SW 1271 (cell line): Measurements from ENCODE around the gene FBXL7.

Source experiments
- DNase-seq, 2 experiments: peaks; one replicate each; lab custom pipeline; 2025; lab: John Stamatoyannopoulos, UW

FBXL7 gene

DNA sequence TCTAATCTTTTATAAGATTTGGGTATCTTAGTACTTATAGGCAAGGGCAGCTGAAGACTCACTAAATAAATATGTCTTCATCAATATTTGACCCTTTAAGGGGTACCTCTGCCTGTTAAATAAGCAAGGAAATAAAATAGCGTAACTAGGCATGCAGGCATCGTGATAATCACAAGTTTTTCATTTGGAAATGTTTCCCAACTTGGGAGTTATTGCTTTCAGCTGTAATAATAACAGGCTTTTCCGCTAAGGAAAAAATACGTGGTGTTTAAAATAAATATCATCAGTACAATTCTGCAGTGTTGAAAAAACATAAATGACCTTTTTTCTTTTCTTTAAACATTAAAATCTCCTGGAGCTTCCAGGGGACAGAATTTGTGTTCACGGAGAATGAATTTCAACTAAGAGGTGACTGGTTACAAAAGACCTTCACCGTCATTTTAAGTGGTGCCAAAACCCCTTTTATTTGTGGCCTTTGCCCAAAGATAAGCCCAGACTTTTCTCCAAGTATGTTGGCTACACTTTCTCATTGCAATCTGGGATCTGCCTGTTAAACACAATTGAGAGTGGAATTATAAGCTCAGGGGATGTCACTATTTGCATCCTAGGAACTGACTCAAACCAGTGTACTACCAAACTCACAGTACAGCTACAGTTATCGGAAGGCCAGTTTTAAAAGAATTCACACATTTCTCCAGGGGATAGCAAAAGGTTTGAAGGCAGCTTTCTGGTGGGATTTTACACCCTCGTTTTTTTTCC is 218.6 kb downstream of the FBXL7 start:
- no peak for DNase-seq

DNA sequence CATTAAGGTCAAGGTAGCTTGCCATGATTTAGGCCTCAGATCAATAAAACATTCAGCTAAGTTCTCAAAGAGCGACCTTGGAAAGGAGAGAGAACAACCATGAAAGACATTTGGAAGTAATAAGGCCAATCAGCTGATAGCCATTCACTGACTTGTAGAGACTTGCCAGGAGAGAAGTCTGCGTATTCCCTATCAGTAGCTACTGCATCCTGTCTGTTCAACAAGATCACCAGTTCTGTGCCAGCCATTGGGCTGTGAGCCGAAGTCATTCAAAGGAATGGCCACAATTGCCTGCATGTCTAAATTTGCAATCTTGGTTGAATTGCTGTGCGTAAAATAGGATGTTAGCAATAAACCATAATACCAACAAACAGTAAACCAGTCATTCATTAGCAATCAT is 219.8 kb downstream of the FBXL7 start:
- DNase-seq, result no peak

DNA sequence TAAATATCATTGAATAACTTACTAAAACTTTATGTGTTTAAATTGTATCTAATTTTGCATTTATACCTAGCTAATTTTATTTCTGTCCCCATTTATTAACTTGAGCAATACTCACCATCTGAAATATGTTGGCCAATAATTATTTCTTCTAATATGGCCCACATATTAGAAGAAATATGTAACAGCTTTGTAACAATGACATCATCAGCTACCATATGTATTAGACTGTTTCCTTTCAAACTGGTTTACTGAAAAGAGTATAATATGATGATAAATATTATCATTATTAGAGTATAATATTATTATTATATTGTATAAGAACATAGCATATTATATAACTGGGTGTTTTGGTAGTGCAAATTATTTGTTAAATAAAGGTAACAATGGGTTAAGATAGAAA is 220.5 kb downstream of the FBXL7 start:
- no peak for DNase-seq

DNA sequence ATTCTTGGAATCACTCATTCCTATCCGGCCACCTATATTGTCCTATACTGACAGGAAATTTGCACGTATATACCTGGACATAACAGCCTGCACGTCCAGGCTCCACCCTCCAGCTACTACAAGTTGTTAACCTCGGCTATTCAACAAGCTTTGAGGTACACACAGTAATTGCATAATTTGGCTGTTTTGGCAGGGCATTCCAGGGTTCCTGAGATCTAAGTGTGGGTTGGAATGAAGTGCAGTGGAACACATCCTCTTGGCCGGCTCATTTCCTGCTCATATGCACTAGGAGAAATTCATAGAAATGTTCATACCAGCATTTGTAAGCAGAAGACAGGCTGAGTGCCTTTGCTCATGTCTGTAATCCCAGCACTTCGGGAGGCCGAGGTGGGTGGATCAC is 222.3 kb downstream of the FBXL7 start:
- DNase-seq, result no peak

DNA sequence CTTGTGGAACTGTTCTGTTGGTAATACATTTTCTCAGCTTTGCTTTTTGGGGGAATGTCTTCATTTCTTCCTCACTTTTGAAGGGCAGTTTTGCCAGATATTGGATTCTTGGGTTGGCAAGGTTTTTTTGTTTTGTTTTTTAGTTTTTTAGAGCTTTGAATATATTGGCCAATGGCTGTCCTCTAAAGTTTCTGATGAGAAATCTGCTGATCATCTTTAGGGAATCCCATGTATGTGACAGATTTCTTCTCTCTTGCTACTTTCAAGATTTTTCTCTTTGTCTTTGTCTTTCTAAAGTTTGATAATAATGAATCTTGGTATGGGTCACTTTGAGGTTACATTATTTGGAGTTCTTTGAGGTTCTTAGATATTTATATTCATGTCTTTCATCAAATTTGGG is 227.4 kb downstream of the FBXL7 start:
- DNase-seq, result no peak

DNA sequence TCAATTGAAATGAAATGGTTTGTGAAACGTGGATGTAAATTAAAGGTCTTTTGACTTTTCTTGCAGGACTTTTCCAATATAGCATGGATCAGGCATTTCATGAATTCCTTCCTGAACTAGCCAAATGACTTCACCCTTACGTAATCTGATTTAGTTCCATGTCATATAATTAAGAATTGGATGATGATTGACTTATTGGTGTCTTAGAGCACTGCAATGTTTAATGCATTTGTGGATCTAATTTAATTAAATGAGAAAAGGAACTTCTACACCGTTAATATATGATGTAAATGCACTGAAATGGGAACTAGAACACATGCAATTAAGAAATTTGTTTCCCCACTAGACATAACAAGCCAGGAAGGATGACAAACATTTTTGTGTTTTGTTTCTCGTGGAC is 228.8 kb downstream of the FBXL7 start:
- DNase-seq, result no peak

DNA sequence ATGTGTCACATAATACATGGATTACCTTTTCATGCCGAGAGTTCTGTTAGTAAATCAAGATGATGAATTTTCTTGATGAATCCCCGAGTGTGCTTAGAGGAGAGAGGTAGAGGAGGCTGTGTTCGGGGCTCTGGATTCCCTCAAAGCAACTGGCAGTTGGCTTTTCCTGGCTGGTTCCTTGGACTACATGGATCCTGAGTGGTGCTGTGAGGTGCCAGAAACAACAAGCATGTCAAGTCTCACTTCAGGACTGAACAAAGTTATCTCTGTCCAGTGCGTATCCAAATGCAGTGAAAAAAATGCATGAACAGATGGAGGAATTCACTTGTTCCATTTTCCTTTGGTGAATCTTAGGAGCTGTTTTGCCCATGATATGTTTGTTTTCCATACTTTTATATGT is 231.7 kb downstream of the FBXL7 start:
- DNase-seq, result no peak

DNA sequence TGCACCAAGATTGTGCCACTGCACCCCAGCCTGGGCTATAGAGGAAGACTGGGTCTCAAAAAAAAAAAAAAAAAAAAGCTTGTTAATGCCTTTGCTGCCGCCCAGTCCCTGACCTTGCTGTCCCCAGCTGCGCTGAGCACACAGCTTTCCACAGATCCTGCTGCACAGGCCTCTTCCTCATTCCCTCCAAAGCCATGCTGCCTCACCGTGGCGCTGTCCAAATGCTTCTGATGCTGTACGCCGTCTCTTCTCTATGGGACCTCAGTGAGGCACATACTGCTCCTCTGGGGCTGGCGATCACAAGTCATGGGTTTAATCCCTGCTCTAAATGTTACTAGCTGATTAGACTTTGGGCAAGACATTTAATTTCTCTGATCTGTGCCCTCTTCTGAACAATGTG is 234.1 kb downstream of the FBXL7 start:
- no peak for DNase-seq

DNA sequence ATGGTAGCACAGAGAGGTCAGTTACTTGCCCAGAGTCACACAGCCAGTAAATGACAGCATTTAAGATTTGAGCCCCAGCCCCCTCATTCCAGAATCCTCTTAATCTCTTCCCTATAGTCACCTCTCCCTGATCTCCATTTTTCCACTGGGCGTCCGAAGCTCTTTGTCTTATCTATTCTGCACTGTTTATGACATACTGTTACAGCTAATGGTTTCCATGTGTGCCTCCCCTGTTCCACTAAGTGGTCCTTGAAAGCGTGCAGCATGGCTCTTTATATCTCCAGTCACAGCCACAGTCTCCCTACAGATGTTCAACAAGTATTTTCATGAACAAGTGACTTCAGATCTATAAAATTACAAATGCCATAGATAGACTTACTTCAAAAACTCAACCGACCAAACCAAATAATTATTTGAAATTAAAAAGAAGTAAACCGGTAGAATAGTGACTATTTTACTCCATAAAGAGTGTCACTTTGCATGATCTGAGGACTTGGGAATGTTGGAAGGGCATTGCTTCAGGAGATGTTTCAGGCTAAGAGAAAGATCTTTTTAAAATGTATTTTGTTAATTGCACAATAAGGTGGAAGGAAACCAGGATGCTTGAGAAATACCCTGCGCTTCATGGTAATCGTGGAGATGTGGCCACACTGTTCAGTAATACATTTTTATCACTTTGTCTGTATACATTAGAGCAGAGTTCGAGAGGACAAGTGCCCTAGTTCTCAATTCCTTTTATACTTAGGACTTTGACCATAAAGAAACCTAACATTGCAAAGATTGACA is 237.2 kb downstream of the FBXL7 start:
- no peak for DNase-seq

DNA sequence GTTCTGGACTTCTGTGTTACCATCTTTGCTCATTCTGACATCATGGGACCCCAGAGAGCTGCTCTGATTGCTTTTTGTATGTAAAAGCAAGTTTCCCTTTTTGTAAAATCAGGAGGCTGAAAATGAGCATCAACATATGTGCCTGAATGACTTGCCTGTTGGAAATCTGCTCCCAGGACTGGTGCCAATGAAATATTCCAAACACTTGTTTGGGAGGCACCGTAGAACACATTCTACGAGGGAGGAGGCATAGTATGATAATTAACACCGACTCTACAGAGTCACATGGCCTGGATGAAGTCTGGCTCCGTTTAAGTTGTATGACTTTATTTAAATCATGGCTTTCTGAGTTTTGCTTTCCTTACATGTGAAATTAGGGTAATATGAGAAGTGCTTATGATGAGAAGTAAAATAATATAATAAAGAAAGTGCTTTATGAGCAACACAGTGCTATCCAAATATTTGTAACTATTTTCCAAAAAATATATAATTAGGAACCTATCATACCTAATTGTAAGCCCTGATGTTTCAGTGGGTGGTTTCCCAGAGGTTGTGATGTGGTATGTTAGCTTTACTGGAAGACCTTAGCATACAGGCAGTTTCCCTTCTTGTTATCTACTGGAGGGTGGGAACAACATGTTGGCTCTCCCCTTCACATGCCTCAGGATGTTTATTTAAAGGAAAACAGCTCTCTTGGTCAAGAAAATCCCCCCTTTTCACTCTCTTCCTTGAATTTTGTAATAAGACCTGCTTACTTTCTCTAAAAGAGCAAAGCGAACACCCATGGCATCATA is 238.1 kb downstream of the FBXL7 start:
- no peak for DNase-seq

DNA sequence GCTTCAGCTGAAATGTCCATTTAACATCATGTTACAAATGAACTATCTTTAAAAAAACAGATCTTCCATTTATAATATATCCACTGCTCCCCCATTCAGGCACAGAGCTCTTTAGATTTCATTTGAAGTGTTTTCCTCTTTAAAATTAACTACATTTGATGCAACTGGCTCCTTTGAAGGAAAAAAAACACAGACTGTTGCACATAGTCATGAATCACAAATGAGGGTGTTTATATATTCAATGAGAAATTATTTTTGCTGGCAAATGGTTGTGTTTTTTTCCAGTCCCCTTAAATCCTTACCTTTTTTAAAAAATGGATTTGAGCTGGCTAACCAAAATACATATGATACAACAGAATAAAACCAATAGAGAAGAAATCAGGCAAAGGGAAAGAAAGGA is 240.4 kb downstream of the FBXL7 start:
- no peak for DNase-seq

DNA sequence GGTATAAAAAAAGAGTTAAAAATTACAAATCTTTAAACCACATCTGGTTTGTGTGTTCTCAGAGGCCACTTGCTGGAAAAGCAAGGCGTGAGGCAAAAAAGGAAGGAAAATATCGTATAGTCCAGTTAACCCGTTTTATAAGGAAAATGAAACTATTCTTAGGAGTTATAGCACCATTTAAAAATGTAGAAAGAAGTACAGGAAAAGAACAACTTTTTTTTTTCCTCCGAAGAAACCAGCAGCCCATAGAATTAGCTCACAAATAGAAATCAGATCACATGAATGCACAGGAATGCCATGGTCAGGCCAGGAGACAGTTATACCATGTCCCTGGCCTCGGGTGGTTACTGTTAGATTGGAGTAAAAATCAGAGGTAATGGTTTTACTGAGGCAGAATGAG is 241.6 kb downstream of the FBXL7 start:
- no peak for DNase-seq

DNA sequence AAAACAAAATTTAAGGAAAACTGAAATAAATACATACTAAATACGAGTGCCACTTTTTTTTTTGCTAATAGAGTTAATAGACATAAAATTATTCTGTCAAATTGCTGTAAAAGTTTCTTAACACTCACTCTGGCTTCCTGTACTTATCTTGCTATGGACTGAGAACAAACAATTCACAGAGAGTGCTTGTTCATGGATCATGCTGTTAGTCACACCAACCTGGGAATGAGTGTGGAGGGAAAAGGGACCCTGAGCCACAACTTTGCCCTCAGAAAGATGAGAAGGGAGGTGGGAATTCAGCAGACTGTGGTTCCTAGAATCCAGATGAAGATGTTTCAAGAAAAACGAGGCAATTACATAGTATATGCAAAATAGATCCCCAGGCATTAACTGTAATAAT is 246.9 kb downstream of the FBXL7 start:
- no peak for DNase-seq

DNA sequence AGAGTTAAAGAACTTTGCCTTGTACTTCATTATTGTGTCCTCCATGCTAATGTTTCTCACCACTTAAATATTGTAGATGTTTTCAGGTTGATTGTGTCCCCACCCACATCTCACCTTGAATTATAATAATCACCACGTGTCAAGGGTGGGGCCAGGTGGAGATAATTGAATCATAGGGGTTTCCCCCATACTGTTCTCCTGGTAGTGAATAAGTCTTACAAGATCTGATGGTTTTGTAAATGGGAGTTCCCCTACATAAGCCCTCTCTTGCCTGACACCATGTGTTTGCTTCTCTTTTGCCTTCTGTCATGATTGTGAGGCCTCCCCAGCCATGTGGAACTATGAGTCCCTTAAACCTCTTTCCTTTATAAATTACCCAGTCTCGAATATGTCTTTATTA is 248.3 kb downstream of the FBXL7 start:
- no peak for DNase-seq

DNA sequence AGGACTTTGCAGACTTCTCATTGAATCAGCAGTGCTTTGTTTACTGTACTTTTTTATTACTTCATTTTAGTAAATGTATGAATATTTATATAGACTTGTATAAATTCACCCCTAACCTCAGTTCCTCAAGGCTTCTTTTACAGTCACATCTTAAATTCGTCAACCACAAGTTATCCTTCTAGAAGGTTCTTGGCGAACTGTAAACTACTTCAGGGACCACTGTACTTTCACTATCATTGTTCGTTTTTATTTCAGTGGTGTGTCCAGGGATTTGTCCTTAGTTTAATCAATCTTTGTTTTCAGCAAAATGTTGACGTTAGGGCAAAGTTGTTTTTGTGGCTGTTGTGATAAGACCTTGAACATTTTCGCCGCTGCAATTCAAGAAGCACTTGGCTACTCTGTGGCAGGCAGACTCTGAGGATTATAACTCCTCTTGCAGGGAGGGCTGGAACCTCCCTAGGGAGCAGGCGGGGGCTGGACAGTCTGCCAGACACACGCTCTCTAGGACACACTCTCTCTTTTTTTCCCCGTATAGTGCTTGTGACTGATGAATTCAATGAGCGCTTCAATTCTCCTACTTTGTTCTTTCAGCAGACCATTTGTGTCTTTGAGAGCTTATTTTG is 252.8 kb downstream of the FBXL7 start:
- no peak for DNase-seq

DNA sequence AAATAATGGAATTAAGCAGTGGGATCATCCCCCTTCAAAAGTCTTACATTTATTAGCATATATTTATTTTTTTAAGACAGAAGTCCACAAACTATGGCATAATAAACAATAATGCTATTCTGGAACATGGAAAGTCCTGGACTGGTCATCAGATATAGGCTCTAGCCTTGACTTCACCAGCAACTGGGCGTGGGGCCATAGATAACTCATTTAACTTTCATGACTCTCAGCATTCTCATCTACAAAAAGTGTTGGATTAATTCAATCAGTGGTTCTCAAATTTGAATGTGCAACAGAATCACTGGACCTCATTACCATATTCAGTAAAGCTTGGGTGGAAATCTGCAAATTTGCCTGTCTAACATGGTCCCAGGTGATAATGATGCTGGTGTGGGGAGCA is 253.8 kb downstream of the FBXL7 start:
- no peak for DNase-seq

DNA sequence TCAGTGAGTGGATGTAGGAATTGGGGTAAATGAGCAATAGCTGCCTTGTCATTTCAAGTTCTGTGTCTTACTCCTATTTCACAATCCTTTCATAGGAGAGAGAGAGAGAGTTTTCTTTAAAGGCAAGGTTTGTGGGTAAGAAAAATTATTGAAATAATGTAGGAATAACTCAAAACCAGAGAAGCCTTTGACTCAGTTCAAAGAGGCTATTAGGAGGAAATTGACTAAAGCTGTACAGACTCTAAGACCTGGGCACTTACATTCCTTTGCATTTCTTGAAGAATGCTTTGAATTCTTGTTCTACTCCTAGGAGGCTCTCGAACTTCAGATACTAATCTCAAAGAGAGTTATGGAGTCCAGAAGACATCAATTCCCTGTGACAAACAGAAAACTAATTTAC is 257.1 kb downstream of the FBXL7 start:
- DNase-seq, result no peak

DNA sequence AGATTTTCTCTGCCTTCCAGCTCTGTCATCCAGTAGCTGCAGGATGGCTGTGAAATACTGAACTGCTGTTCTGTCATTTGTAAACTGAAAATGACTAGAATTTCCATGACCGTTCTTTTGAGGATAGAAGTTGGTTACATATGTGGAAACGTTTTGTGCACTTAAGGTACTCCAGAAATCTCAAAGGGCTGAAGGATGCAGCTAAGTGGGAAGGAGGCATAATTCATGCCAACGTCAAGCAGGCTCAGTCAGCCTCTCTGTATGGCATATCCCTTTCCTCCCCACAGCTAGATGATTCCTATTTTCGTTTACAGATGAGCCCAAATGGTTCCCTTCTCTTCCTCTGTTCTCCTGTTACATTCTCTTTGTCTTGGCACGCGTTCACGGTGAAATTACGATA is 257.6 kb downstream of the FBXL7 start:
- no peak for DNase-seq

DNA sequence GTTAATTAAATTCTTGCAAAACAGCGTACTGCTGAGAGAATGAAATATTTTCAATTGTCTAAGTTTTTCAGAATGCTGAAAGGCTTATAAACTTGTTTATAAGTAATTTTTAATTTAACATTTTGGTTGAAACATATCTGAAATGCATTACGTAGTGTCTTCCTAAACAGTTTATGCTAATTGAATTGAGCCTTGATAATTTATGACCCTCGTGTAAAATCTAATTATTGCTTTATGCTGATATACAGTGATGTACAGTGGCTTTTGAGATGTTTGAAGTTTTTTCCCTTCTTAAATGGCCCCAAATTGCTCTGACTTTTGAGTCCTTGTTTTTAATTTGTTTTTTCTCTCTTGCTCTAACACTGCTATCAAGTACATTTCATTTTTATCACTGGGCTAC is 262.7 kb downstream of the FBXL7 start:
- DNase-seq, result no peak

DNA sequence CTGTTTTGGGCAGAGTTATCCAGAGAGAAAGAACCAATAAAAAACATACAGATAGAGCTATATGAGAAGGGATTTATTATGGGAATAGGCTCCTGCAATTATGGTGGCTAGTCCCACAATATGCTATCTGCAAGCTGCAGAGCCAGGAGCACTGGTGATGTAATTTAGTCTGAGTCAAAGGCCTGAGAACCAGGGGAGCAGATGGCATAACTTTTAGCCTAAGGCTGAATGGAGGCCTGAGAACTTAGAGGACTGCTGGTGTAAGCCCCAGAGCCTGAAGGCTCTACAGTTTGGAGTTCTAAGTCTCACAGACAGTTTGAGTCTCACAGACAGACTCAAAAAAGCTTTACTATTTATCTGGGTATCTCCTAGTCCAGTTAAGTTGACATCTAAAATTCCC is 263.8 kb downstream of the FBXL7 start:
- no peak for DNase-seq

DNA sequence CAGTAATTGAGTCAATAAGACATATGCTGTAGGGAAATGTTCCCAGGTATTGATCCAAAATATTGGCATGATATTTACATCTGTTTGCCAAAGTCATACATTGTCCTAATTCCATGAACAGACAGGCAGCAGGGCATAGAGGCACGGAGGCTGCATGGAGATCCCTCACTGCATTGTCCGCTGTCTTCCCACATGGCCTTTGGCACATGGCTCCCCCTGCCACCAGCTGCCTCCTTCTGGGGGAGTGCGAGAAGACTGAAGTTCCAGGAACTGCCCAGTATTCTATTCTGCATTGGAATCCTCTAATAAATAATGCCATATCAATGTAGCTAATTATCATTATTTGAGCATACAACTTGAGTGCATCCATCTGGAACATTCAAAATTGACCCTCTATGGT is 269.0 kb downstream of the FBXL7 start:
- no peak for DNase-seq

DNA sequence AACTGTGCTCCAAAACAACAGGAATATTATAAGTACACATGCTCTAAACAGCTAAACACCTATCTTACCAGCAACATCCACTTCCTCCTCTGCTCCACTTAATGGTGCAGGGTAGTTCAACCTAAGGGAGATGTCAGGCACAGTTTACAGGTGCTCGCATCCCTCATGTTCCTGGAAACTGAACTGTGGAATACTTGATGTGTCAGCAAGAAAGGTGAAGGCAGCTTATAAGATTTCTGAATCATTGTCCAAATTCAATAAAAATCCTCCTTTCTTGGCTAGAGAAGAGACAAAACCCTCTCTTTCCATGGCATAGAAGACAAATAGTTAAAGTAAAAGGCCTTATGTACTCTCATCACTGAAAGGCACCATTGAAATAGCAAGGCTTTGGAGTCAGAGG is 272.2 kb downstream of the FBXL7 start:
- DNase-seq, result no peak

DNA sequence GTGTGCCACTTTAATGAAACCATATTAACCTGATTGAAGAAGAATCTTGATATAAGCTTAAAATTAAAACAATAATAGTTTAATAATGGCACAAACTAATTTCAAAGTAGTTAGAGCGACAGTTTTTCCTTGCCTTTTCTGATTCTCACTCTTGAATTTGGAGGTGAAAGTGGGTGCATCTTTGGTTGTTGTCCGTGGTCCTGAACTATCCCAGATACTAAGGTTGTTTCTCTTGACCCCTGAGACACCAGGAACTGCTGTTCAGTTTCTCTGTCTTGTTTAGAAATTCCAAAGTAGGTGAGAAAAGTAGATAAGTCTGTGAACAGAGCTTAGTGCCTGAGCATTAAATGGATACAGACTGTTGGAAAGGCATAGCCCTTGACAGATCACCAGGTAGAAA is 274.7 kb downstream of the FBXL7 start:
- no peak for DNase-seq
